ACC112 (cell line): ENCODE data around the gene AP1S3.
"Not testable (repeated sequence)": the region's sequence is repeated elsewhere in the genome, so short reads cannot be mapped to it uniquely, and the experiment has no call there.

Source experiments
- H2AFZ ChIP-seq: fragments of 200-600 bp; sonication (generic); one replicate; pipeline ENCODE4 v1.6.0; 2017; ENCODE audit warnings: antibody characterized with exemption, low read length; ENCODE audit not compliant: unreplicated experiment
- H3K27ac ChIP-seq: fragments of 200-600 bp; sonication (generic); 2 replicates; pipeline ENCODE4 v1.5.1; 2014; ENCODE audit warnings: low read depth, mild to moderate bottlenecking, antibody characterized with exemption, low read length, moderate library complexity
- H3K27me3 ChIP-seq: fragments of 200-600 bp; sonication (generic); 2 replicates; pipeline ENCODE4 v1.6.1; 2014; ENCODE audit warnings: mild to moderate bottlenecking, antibody characterized with exemption, low read length, moderate library complexity, mixed read lengths; ENCODE audit not compliant: insufficient read depth
- H3K36me3 ChIP-seq: fragments of 200-600 bp; sonication (generic); 2 replicates; pipeline ENCODE4 v1.6.1; 2016; ENCODE audit warnings: mild to moderate bottlenecking, antibody characterized with exemption, low read length, moderate library complexity, mixed read lengths; ENCODE audit not compliant: insufficient read depth
- H3K4me1 ChIP-seq: fragments of 200-600 bp; sonication (generic); one replicate; pipeline ENCODE4 v1.6.1; 2016; ENCODE audit warnings: low read length, mixed read lengths; ENCODE audit not compliant: insufficient read depth, unreplicated experiment, control insufficient read depth
- H3K4me3 ChIP-seq: fragments of 200-600 bp; sonication (generic); 2 replicates; pipeline ENCODE4 v1.5.1; 2014; ENCODE audit warnings: mild to moderate bottlenecking, low read depth, low read length
- H3K79me2 ChIP-seq: fragments of 200-600 bp; sonication (generic); one replicate; pipeline ENCODE4 v1.6.0; 2016; ENCODE audit warnings: low read length; ENCODE audit not compliant: control insufficient read depth, unreplicated experiment, insufficient read depth

Gene AP1S3

GRCh38 chr2:223837287-223838061, at the start of gene AP1S3:
AP1S3 (minus strand) TSS chr2:223837582; CDS start chr2:223837450, 132 bp downstream.
- Histone ChIP-seq H2AFZ (peak within 1 kb of the TSS; percentile 91), H3K4me1 (peaks cover 7% of the 10 kb centered on the region), H3K27me3 (no peaks in the 10 kb centered on the region), H3K36me3 (no peaks in the 10 kb centered on the region), H3K79me2 (peaks cover 4% of the 10 kb centered on the region), H3K27ac (no peak within 1 kb of the TSS), H3K4me3 (peak within 1 kb of the TSS; percentile 84)

- no peak overlapping the region for H2AFZ ChIP-seq
- no peaks in the 10 kb centered on the region for H3K79me2 ChIP-seq
- H3K4me1 ChIP-seq: peaks cover 5% of the 10 kb centered on the region
- H3K4me3 ChIP-seq: no peak overlapping the region
- H3K36me3 ChIP-seq: peaks cover 22% of the 10 kb centered on the region
- H3K27me3 ChIP-seq: no peaks in the 10 kb centered on the region
- no peak overlapping the region for H3K27ac ChIP-seq
Measured at GRCh38 chr2:223887127-223887526, 49.7 kb upstream of the AP1S3 start.

GRCh38 chr2:223886726-223887125, 49.3 kb upstream of the AP1S3 start:
- Histone ChIP-seq H3K4me3 (no peak overlapping the region), H3K27ac (no peak overlapping the region), H3K4me1 (peaks cover 5% of the 10 kb centered on the region), H3K36me3 (peaks cover 22% of the 10 kb centered on the region), H3K27me3 (no peaks in the 10 kb centered on the region), H2AFZ (no peak overlapping the region), H3K79me2 (no peaks in the 10 kb centered on the region)

- peaks cover 5% of the 10 kb centered on the region for H3K4me1 ChIP-seq
- H3K36me3 ChIP-seq: peaks cover 5% of the 10 kb centered on the region; the same call in 1 of the 2 replicates
- H3K27ac ChIP-seq: peak overlapping the region; percentile 48
- H3K79me2 ChIP-seq: no peaks in the 10 kb centered on the region
- no peak overlapping the region for H2AFZ ChIP-seq
- H3K4me3 ChIP-seq: no peak overlapping the region
- no peaks in the 10 kb centered on the region for H3K27me3 ChIP-seq
Measured at GRCh38 chr2:223884399-223884798, 47.0 kb upstream of the AP1S3 start.

GRCh38 chr2:223882715-223883114, 45.3 kb upstream of the AP1S3 start:
- no peak overlapping the region for H3K4me3 ChIP-seq
- H3K4me1 ChIP-seq: peaks cover 5% of the 10 kb centered on the region
- peaks cover 3% of the 10 kb centered on the region for H3K36me3 ChIP-seq
- H3K27me3 ChIP-seq: no peaks in the 10 kb centered on the region
- no peak overlapping the region for H3K27ac ChIP-seq
- H2AFZ ChIP-seq: no peak overlapping the region
- H3K79me2 ChIP-seq: no peaks in the 10 kb centered on the region

GRCh38 chr2:223880796-223881195, 43.4 kb upstream of the AP1S3 start:
- peaks cover 11% of the 10 kb centered on the region for H3K36me3 ChIP-seq

GRCh38 chr2:223877721-223878410, 40.5 kb upstream of the AP1S3 start:
- H3K36me3 ChIP-seq: peaks cover 19% of the 10 kb centered on the region; the same call in 1 of the 2 replicates
- no peaks in the 10 kb centered on the region for H3K4me1 ChIP-seq

More at GRCh38 chr2:223880796-223881195, 43.4 kb upstream of the AP1S3 start:
- H3K4me3 ChIP-seq: no peak overlapping the region
- no peaks in the 10 kb centered on the region for H3K79me2 ChIP-seq
- no peaks in the 10 kb centered on the region for H3K27me3 ChIP-seq
- no peak overlapping the region for H2AFZ ChIP-seq
- no peak overlapping the region for H3K27ac ChIP-seq
- peaks cover 5% of the 10 kb centered on the region for H3K4me1 ChIP-seq

GRCh38 chr2:223873672-223874071, 36.3 kb upstream of the AP1S3 start:
- H2AFZ ChIP-seq: no peak overlapping the region
- H3K4me1 ChIP-seq: no peaks in the 10 kb centered on the region
- no peak overlapping the region for H3K4me3 ChIP-seq
- H3K36me3 ChIP-seq: peaks cover 19% of the 10 kb centered on the region
- no peak overlapping the region for H3K27ac ChIP-seq
- no peaks in the 10 kb centered on the region for H3K79me2 ChIP-seq
- no peaks in the 10 kb centered on the region for H3K27me3 ChIP-seq

More at GRCh38 chr2:223877721-223878410, 40.5 kb upstream of the AP1S3 start:
- Histone ChIP-seq H3K79me2 (no peaks in the 10 kb centered on the region), H3K4me3 (no peak overlapping the region), H3K27me3 (no peaks in the 10 kb centered on the region), H2AFZ (no peak overlapping the region), H3K27ac (no peak overlapping the region)

GRCh38 chr2:223872772-223873171, 35.4 kb upstream of the AP1S3 start:
- not testable (repeated sequence) for H3K27ac ChIP-seq, H3K4me3 ChIP-seq, H3K27me3 ChIP-seq, H3K4me1 ChIP-seq, H3K79me2 ChIP-seq, H2AFZ ChIP-seq
- peaks cover 16% of the 10 kb centered on the region for H3K36me3 ChIP-seq

GRCh38 chr2:223871661-223872060, 34.3 kb upstream of the AP1S3 start:
- not testable (repeated sequence) for H3K4me1 ChIP-seq, H3K27me3 ChIP-seq, H2AFZ ChIP-seq, H3K79me2 ChIP-seq, H3K36me3 ChIP-seq, H3K27ac ChIP-seq, H3K4me3 ChIP-seq
